LNCAP (cell line): ENCODE results near the gene LMNB1.

Experiments used
- CTCF ChIP-seq: fragments of 450-650 bp; IDR thresholded peaks from 2 replicates; pipeline ENCODE4 v1.5.1; 2017; ENCODE audit warnings: mild to moderate bottlenecking

LMNB1 gene

GRCh38 chr5:126799780-126800179 lies 22.8 kb downstream of the LMNB1 start:
- TF ChIP-seq CTCF: no peak

GRCh38 chr5:126801174-126801991 lies 24.4 kb downstream of the LMNB1 start:
- TF ChIP-seq CTCF: no peak

GRCh38 chr5:126801992-126802294 lies 25.0 kb downstream of the LMNB1 start:
- peak; percentile 48 for TF ChIP-seq CTCF

- TF ChIP-seq CTCF: no peak
These were observed 28.1 kb downstream of the LMNB1 start for GRCh38 chr5:126805063-126805462.

GRCh38 chr5:126808521-126808988 lies 31.6 kb downstream of the LMNB1 start:
- peak; percentile 46 for TF ChIP-seq CTCF

GRCh38 chr5:126809916-126810315 lies 33.0 kb downstream of the LMNB1 start:
- no peak for TF ChIP-seq CTCF

GRCh38 chr5:126810596-126811380 lies 33.9 kb downstream of the LMNB1 start:
- no peak for TF ChIP-seq CTCF
